ENCODE data around the gene CDT1.
"Not testable (repeated sequence)": the region's sequence is repeated elsewhere in the genome, so short reads cannot be mapped to it uniquely, and the experiment has no call there.

Gene CDT1

GRCh38 chr16:88767546-88768070, 36.0 kb upstream of the CDT1 start:
- no peak for DNase-seq (ENCODE audit: low spot score)
- in situ Hi-C loops (cut with MboI; ENCODE audit: low sequenced_read_pairs, unreplicated experiment): no loop called here
- no peak for TF ChIP-seq CTCF (IDR thresholded peaks at IDR 0.05; ENCODE audit: borderline replicate concordance, control extremely low read depth, extremely low read depth, insufficient read depth, missing control alignments)

- in situ Hi-C loops (cut with MboI; ENCODE audit: low sequenced_read_pairs, unreplicated experiment): no loop called here
- TF ChIP-seq CTCF (IDR thresholded peaks at IDR 0.05; ENCODE audit: borderline replicate concordance, control extremely low read depth, extremely low read depth, insufficient read depth, missing control alignments): no peak
- DNase-seq (ENCODE audit: low spot score): no peak
These were observed 35.4 kb upstream of the CDT1 start for GRCh38 chr16:88768071-88768783.

GRCh38 chr16:88769617-88770460, 33.8 kb upstream of the CDT1 start:
- peak; percentile 90 for DNase-seq (ENCODE audit: low spot score)
- no peak for TF ChIP-seq CTCF (IDR thresholded peaks at IDR 0.05; ENCODE audit: borderline replicate concordance, control extremely low read depth, extremely low read depth, insufficient read depth, missing control alignments)
- in situ Hi-C loops (cut with MboI; ENCODE audit: low sequenced_read_pairs, unreplicated experiment): no loop called here

- DNase-seq (ENCODE audit: low spot score): no peak
- in situ Hi-C loops (cut with MboI; ENCODE audit: low sequenced_read_pairs, unreplicated experiment): no loop called here
- TF ChIP-seq CTCF (IDR thresholded peaks at IDR 0.05; ENCODE audit: borderline replicate concordance, control extremely low read depth, extremely low read depth, insufficient read depth, missing control alignments): no peak
These were observed 32.9 kb upstream of the CDT1 start for GRCh38 chr16:88770461-88771293.

GRCh38 chr16:88771294-88771772, 32.3 kb upstream of the CDT1 start:
- no peak for DNase-seq (ENCODE audit: low spot score)
- in situ Hi-C loops (cut with MboI; ENCODE audit: low sequenced_read_pairs, unreplicated experiment): no loop called here
- no peak for TF ChIP-seq CTCF (IDR thresholded peaks at IDR 0.05; ENCODE audit: borderline replicate concordance, control extremely low read depth, extremely low read depth, insufficient read depth, missing control alignments)

- in situ Hi-C loops (cut with MboI; ENCODE audit: low sequenced_read_pairs, unreplicated experiment); DNase-seq (ENCODE audit: low spot score): not testable (repeated sequence)
These were observed 31.8 kb upstream of the CDT1 start for GRCh38 chr16:88771781-88772180.

Measured in GM13976 (cell line).